ENCODE results near the gene BMPER. TPM values are rescaled to one million over a fixed set of nuclear protein-coding genes. Genes with fewer than 3 reads are reported as not detected.
A peak's percentile ranks its signal among the peaks of the same experiment; 100 is the strongest.

Gene BMPER
- not detected for polyA plus RNA-seq (2012; ENCODE audit: missing spikeins)

GRCh38 chr7:33905389-33906032 lies at the start of gene BMPER:
TSS of gene BMPER (plus strand) at chr7:33905539. CDS start at chr7:33905614, 75 bp downstream.
- FAIRE-seq (no peak), DNase-seq (ENCODE audit: insufficient read length) (peak; percentile 13)
- TF ChIP-seq POLR2A (IDR thresholded peaks at IDR 0.05; ENCODE audit: low read depth, low read length) = no peak
- TF ChIP-seq TAF1 (IDR thresholded peaks at IDR 0.05; ENCODE audit: borderline replicate concordance, low read depth, low read length) = no peak
- no peak for TF ChIP-seq POLR2AphosphoS5 (IDR thresholded peaks at IDR 0.05; ENCODE audit: low read depth, low read length)

- no peak for FAIRE-seq
- TF ChIP-seq POLR2A (IDR thresholded peaks at IDR 0.05; ENCODE audit: low read depth, low read length) = no peak
- TF ChIP-seq TAF1 (IDR thresholded peaks at IDR 0.05; ENCODE audit: borderline replicate concordance, low read depth, low read length) = no peak
- TF ChIP-seq POLR2AphosphoS5 (IDR thresholded peaks at IDR 0.05; ENCODE audit: low read depth, low read length) = no peak
These were observed 43.4 kb upstream of the BMPER start for GRCh38 chr7:33861947-33862346.

GRCh38 chr7:33862946-33863814 lies 42.2 kb upstream of the BMPER start:
- DNase-seq (ENCODE audit: insufficient read length) (no peak), FAIRE-seq (no peak)
- no peak for TF ChIP-seq TAF1 (IDR thresholded peaks at IDR 0.05; ENCODE audit: borderline replicate concordance, low read depth, low read length)
- TF ChIP-seq POLR2AphosphoS5 (IDR thresholded peaks at IDR 0.05; ENCODE audit: low read depth, low read length) = no peak
- no peak for TF ChIP-seq POLR2A (IDR thresholded peaks at IDR 0.05; ENCODE audit: low read depth, low read length)

More at GRCh38 chr7:33861947-33862346, 43.4 kb upstream of the BMPER start:
- no peak for DNase-seq (ENCODE audit: insufficient read length)

- DNase-seq (ENCODE audit: insufficient read length) (no peak), FAIRE-seq (no peak)
- TF ChIP-seq POLR2A (IDR thresholded peaks at IDR 0.05; ENCODE audit: low read depth, low read length) (no peak), POLR2AphosphoS5 (IDR thresholded peaks at IDR 0.05; ENCODE audit: low read depth, low read length) (no peak), TAF1 (IDR thresholded peaks at IDR 0.05; ENCODE audit: borderline replicate concordance, low read depth, low read length) (no peak)
These were observed 37.2 kb upstream of the BMPER start for GRCh38 chr7:33868166-33868565.

- FAIRE-seq = no peak
- no peak for TF ChIP-seq TAF1 (IDR thresholded peaks at IDR 0.05; ENCODE audit: borderline replicate concordance, low read depth, low read length)
- TF ChIP-seq POLR2AphosphoS5 (IDR thresholded peaks at IDR 0.05; ENCODE audit: low read depth, low read length) = no peak
- TF ChIP-seq POLR2A (IDR thresholded peaks at IDR 0.05; ENCODE audit: low read depth, low read length) = no peak
These were observed 36.2 kb upstream of the BMPER start for GRCh38 chr7:33869176-33869575.

GRCh38 chr7:33870120-33870519 lies 35.2 kb upstream of the BMPER start:
- FAIRE-seq (no peak), DNase-seq (ENCODE audit: insufficient read length) (no peak)
- TF ChIP-seq POLR2A (IDR thresholded peaks at IDR 0.05; ENCODE audit: low read depth, low read length) (no peak), POLR2AphosphoS5 (IDR thresholded peaks at IDR 0.05; ENCODE audit: low read depth, low read length) (no peak), TAF1 (IDR thresholded peaks at IDR 0.05; ENCODE audit: borderline replicate concordance, low read depth, low read length) (no peak)

More at GRCh38 chr7:33869176-33869575, 36.2 kb upstream of the BMPER start:
- no peak for DNase-seq (ENCODE audit: insufficient read length)

GRCh38 chr7:33872870-33873269 lies 32.5 kb upstream of the BMPER start:
- TF ChIP-seq TAF1 (IDR thresholded peaks at IDR 0.05; ENCODE audit: borderline replicate concordance, low read depth, low read length) (no peak), POLR2A (IDR thresholded peaks at IDR 0.05; ENCODE audit: low read depth, low read length) (no peak), POLR2AphosphoS5 (IDR thresholded peaks at IDR 0.05; ENCODE audit: low read depth, low read length) (no peak)
- no peak for DNase-seq (ENCODE audit: insufficient read length)
- no peak for FAIRE-seq

- FAIRE-seq (no peak), DNase-seq (ENCODE audit: insufficient read length) (no peak)
- no peak for TF ChIP-seq POLR2AphosphoS5 (IDR thresholded peaks at IDR 0.05; ENCODE audit: low read depth, low read length)
- TF ChIP-seq POLR2A (IDR thresholded peaks at IDR 0.05; ENCODE audit: low read depth, low read length) = no peak
- TF ChIP-seq TAF1 (IDR thresholded peaks at IDR 0.05; ENCODE audit: borderline replicate concordance, low read depth, low read length) = no peak
These were observed 31.8 kb upstream of the BMPER start for GRCh38 chr7:33873518-33873917.

GRCh38 chr7:33873981-33874750 lies 31.2 kb upstream of the BMPER start:
- FAIRE-seq (no peak), DNase-seq (ENCODE audit: insufficient read length) (no peak)
- TF ChIP-seq TAF1 (IDR thresholded peaks at IDR 0.05; ENCODE audit: borderline replicate concordance, low read depth, low read length) = no peak
- no peak for TF ChIP-seq POLR2AphosphoS5 (IDR thresholded peaks at IDR 0.05; ENCODE audit: low read depth, low read length)
- TF ChIP-seq POLR2A (IDR thresholded peaks at IDR 0.05; ENCODE audit: low read depth, low read length) = no peak

GRCh38 chr7:33874943-33875342 lies 30.4 kb upstream of the BMPER start:
- DNase-seq (ENCODE audit: insufficient read length) = no peak
- TF ChIP-seq TAF1 (IDR thresholded peaks at IDR 0.05; ENCODE audit: borderline replicate concordance, low read depth, low read length) = no peak
- TF ChIP-seq POLR2A (IDR thresholded peaks at IDR 0.05; ENCODE audit: low read depth, low read length) = no peak
- no peak for TF ChIP-seq POLR2AphosphoS5 (IDR thresholded peaks at IDR 0.05; ENCODE audit: low read depth, low read length)
- FAIRE-seq = no peak

Measured in GM12892 (cell line).